Subcutaneous adipose tissue (tissue), 4 donors: ENCODE measurements around the gene ADAM33. TPM values are rescaled to one million over a fixed set of nuclear protein-coding genes. Genes with fewer than 3 reads are reported as not detected.

ENCODE experiments used
- total RNA-seq, 4 donors: library from RNA; depleted of rRNA; stranded (reverse); fragments of >200 nt; gene quantifications; one replicate each; pipeline ENCODE4 v1.1.0, GENCODE V29; 2016
- TF ChIP-seq, protein P1 (sequence below): fragments of 450-650 bp; IDR thresholded peaks from one replicate; pipeline ENCODE4 v1.5.1; 2016; ENCODE audit warnings: low read depth, mild to moderate bottlenecking, control low read depth, antibody characterized with exemption, moderate library complexity

Gene ADAM33
- total RNA-seq, 4 donors from 2014 or later, result 23.6 to 43.9 (median 39.0) TPM

DNA sequence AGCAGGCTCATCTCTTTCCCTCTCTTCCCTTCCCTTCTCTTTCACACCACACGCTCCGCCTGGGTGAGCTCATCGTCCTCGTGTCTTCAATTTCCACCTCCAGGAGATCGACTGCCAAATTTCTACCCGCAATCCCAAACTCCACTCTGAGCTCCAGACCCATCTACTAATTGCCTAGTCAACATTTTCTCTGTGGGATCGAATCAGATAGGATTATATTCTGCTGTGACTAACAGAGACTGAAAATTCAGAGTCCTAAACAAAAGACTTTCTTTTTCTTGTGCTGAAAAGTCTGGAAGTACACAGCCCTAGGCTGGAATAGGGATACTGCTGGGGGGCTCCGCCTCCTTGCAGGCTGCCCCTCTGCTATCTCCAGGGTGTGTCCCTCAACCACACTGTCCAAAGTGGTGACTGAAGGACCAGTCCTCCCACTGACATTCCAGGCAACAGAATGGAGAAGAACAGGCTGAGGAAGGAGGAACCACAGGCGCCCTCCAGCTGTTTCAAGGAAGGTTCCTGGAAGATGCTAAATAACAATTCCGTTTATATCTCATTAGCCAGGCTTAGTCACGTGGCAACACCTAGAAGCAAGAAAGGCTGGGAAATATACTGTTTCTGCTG is 45.7 kb upstream of the ADAM33 start:
- TF ChIP-seq, protein P1, sequence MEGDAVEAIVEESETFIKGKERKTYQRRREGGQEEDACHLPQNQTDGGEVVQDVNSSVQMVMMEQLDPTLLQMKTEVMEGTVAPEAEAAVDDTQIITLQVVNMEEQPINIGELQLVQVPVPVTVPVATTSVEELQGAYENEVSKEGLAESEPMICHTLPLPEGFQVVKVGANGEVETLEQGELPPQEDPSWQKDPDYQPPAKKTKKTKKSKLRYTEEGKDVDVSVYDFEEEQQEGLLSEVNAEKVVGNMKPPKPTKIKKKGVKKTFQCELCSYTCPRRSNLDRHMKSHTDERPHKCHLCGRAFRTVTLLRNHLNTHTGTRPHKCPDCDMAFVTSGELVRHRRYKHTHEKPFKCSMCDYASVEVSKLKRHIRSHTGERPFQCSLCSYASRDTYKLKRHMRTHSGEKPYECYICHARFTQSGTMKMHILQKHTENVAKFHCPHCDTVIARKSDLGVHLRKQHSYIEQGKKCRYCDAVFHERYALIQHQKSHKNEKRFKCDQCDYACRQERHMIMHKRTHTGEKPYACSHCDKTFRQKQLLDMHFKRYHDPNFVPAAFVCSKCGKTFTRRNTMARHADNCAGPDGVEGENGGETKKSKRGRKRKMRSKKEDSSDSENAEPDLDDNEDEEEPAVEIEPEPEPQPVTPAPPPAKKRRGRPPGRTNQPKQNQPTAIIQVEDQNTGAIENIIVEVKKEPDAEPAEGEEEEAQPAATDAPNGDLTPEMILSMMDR, result no peak

DNA sequence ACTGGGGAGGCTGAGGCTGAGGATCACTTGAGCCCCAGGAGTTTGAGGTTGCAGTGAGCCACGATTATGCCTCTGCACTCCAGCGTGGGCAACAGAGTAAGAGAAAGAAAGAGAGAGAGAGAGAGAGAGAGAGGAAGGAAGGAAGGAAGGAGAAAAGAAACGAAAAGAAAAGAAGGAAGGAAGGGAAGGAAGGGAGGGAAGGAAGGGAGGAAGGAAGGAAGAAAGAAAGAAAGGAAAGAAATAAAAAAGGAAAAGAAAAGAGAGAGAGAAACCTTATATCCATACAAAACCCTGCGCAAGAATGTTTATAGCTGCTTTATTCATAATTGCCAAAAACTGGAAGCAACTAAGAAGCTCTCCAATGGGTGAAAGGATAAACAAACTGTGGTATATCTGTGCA is 42.5 kb upstream of the ADAM33 start:
- TF ChIP-seq, protein P1, result no peak

DNA sequence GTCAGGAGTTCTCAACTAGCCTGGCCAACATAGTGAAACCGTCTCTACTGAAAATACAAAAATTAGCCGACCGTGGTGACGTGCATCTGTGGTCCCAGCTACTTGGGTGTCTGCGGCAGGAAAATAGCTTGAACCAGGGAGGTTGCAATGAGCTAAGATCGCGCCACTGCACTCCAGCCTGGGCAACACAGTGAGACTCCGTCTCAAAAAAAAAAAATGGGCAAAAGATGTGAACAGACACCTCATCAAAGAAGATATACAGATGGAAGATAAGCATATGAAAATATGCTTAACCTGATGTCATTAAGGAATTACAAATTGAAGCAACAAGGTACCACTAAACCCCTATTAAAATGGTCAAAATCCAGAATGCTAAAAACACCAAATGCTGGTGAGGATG is 41.5 kb upstream of the ADAM33 start:
- TF ChIP-seq, protein P1, result no peak

DNA sequence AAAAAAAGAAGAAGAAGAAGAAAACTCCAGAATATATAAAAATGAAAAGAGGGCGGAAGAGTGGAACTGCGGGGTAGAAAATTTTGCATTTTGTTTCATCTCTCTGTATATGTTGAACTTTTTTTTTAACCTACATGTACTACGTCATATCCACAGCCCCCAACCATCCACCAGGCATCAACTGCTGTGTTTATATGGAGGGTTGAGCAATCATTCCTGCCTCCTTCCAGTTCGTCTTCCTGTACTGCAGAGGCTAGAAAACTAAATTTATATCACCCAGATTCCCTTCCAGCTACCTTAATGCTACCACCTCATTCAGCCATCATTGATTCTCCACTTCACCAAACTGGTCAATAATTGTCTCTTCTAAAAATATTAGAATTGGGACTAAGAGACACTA is 40.1 kb upstream of the ADAM33 start:
- TF ChIP-seq, protein P1, result no peak

DNA sequence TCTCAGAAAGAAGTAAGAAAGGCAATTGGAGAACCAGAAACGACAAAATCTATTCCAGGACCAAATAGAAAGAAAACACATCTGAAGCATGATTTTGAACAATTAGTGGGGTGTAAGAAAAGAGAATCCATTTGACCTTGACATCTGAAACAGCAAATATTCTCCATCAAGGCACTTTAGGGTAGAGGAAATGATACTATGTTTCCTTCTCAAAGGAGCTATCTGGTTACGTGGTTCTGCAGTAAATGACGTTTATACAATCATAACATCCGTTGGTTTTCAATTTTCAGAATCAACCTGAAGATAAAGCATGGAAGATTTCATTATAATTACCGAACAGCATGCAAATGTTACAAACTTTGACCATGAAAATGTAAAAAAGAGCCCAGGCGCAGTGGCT is 38.8 kb upstream of the ADAM33 start:
- TF ChIP-seq, protein P1, result no peak

DNA sequence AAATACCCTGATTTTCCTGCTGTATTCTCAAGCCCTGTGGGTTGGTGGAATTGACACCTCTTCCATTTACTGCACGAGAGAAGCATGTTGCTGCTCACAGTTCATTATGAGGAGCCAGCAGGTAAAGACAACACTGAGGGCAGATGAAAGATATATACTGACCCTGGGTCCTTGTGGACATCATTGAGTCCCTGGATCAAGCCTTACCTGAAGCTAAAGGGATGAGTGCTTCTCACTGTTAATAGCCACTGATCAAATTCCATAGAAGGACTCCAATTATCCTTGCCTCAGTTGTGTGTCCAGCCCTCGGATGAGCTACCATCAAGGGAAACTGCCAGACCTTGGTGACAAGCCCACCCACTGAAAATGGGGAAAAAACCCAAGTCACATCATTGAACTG is 38.3 kb upstream of the ADAM33 start:
- TF ChIP-seq, protein P1, result no peak

DNA sequence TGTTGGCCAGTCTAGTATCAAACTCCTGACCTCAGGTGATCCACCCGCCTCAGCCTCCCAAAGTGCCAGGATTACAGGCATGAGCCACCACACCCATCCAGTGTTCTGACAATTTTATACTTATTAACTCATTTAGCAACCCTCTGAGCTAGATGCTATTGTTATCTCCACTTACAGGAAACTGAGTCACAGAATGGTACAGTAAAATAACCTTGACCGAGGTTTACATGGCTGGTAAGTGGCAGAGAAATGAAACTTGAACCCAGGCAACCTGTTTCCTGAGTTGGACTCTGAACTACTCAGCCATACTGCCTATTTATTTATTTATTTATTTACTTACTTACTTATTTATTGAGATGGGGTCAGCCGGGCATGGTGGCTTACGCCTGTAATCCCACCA is 37.2 kb upstream of the ADAM33 start:
- TF ChIP-seq, protein P1, result no peak
